Activated naive CD8-positive, alpha-beta T cell treated with anti-CD3 and anti-CD28 coated beads, Interleukin-2, amount 50 U/mL, for 16 hours (primary cell): ENCODE data around the gene NCKAP5.

Source experiments
- DNase-seq: peaks from one replicate; pipeline ENCODE4 v3.0.0-alpha.2; 2020; ENCODE audit warnings: low read depth, low spot score

NCKAP5 gene

GRCh38 chr2:132760405-132760804 is 807.9 kb downstream of the NCKAP5 start:
- DNase-seq, result no peak

DNA sequence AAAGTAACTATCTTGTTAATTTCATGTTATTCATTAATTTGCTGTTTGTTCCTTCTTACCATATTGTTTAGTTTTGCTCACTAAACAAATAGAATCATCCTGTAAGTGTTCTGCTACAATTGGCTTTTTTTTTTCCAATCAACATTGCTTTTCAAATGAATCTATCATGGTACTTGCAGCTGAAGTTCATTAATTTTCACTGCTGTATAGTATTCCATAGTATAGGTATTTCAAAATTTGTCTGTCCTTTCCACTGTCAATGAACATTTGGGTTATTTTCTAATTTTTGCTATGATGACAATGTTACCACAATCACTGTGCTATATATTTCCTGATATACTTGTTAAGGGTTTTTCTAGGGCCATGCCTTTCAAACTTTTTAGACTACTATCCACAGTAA is 809.3 kb downstream of the NCKAP5 start:
- no peak for DNase-seq

GRCh38 chr2:132757676-132758075 is 810.6 kb downstream of the NCKAP5 start:
- no peak for DNase-seq

GRCh38 chr2:132757002-132757589 is 811.2 kb downstream of the NCKAP5 start:
- no peak for DNase-seq

- DNase-seq, result no peak
Measured at GRCh38 chr2:132754867-132755472, 813.3 kb downstream of the NCKAP5 start.

DNA sequence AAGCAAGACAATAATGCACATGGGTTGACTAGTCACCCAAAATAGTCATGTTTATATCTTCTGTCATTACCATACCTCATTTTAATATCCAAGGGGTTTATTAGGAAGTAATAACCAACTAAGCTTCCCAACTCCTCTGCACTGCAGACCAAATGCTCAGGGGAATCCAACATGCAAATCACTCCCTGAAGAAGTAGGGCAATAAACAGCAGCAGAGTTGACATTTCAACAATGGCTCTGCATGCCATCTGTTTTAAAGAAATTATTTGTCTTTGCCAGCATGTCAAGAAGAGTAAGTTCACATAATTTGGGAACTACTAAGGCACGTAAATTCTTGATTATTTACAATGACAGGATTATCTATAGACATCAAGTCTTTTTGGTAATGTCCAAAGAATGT is 813.9 kb downstream of the NCKAP5 start:
- no peak for DNase-seq

GRCh38 chr2:132752421-132753206 is 815.6 kb downstream of the NCKAP5 start:
- no peak for DNase-seq

DNA sequence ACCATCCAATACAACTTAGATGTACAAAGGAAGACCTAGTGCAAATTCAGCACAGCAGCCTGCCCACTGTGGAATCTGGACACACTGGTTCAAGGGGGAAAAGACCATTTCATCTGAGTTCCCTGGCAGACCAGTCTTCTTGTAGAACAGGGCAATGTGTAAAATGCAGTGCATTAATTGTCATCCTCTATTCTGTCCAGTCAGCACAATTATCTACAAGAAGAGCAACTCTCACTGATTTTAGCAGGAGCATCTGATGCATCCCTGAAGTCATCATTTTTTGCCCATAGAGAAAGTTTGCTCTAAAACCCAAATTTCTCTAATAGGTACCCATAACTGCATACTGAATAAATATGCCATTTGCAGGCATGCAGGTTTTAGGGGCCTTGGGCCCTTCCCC is 816.4 kb downstream of the NCKAP5 start:
- DNase-seq, result no peak

- DNase-seq, result no peak
Measured at GRCh38 chr2:132750606-132751005, 817.7 kb downstream of the NCKAP5 start.

- no peak for DNase-seq
Measured at GRCh38 chr2:132747046-132747445, 821.2 kb downstream of the NCKAP5 start.

DNA sequence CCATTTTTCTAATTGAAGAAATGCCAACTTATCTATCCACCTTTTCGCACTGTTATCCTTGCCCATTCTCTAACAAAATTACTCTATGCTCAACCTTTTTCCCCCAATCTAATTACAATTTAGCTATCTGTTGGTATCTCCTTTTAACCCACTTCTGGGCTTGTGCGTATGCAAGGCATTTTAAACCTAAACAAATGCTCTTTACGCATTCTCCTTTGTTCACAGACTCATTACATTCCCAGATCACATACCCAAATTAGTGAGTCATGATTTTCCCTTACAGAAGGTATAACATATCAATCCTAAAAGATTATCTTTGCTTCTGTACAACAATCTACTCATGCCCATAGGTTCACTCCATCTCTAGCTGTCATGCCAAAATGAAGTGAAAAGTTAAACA is 826.5 kb downstream of the NCKAP5 start:
- no peak for DNase-seq

DNA sequence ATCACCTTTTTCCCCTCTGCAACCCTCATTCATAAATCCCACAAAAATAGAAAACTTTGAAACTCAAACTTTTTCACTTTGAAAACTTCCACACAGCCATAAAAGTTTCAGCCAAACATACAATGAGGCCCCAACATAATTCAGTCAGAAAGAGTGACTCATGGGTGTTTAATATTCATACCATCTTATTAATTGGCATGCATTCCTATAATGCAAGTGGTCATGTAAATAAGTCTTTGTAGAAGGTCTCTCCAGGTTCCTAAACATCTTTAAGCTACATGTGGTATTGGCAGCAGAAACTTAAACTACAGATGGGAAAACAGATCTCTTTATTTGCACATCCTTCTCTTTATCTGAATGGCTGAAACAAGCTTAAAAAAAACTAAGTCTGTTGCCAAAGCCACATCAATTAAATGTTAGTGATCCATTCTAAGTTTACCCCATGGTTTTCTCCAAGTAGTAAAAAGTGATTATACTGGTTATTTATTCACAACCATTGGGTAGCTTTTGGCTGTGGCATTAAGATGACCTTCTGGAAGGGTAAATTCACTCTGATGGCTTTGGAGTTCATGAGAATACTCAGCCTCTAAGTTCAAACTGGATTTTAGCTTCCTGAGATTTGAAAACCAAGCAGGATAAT is 828.1 kb downstream of the NCKAP5 start:
- DNase-seq, result no peak

DNA sequence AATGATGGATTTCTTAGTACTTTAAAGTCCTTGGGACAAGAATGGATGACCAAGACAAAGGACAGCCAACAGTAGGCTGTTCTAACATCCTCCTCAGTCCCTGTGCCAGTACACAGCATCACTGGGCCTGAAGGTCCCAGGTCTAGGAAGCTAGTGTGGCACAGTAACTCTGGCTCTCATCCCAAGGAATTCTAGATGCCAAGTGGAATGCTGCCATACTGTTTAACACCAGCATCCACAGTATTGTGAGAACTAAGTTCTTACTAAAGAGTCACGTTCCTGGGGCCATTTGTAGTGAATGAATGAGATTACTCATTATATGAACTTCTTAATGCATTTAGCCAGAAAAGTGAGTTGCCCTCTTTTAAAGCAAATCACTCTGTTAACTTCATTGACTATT is 830.0 kb downstream of the NCKAP5 start:
- no peak for DNase-seq

DNA sequence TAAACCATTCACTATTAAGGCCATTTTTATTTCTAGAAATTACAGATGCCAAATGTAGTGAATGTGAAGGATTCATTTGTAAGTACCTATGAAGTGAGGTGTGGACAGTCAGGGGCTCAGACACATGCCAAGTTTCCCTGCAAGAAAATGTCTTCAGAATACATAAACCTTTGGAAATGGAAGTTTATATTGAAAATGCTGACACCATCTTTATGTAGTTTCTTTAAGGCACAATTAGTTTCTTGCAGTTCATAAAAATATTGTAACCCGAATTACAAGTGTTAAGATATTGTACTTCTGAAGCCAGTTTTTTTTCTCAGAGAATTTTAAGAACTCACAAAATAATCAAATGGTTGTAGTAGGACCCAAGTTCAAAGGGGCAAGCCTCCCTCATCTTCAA is 832.2 kb downstream of the NCKAP5 start:
- no peak for DNase-seq

DNA sequence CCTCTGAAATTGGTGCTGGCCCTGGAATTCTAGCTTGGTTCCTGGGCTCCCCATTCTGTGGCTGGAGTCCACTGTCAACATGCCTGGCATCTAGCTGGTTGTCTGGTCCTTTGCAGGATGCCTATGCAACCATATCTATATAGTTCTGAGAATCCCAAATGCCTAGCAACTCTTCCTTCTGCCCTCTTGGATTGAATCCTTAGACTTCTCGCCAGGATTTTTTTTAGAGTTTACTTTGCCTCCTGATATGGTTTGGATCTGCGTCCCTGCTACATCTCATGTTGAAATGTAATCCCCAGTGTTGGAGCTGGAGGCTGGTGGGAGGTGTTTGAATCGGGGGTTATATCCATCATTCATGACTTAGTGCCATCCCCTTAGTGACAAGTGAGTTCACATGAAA is 833.3 kb downstream of the NCKAP5 start:
- no peak for DNase-seq

DNA sequence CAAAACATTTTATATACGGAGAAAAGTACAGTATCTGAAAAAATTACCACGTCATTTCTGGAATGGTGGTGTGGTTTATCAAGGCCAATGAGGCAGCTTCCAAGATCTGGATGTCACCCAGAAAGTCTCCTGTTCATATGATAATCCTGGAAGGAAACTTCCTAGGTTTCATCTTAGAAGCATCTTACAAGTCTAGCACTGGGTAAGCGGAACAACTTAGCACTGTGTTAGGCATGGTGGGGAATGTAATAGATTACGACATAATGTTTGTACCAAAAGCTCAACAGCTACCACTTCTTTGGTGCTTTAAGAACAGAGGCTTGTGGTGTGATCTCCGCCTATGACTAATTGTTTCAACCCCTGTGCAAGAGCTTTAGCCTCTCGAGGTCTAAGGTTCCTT is 835.2 kb downstream of the NCKAP5 start:
- DNase-seq, result no peak

DNA sequence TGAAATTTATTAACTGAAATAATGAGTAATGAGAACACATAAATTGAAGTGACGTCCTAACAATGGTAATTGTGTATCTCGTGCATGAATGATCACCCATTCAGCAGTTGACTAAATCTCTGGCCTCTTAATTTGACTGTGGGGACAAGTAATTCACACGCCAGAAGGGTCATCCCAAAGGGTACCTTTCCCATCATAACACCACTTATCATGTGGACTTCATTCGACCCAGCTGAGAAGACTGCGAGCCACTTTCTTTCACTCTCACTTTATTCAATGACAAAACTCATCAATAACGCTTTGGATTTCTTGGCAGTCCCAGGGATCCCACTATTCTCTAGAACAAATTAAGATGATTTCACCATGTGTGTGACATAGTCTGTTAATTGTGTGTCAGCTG is 835.6 kb downstream of the NCKAP5 start:
- no peak for DNase-seq

- DNase-seq, result no peak
Measured at GRCh38 chr2:132731441-132731840, 836.8 kb downstream of the NCKAP5 start.

- DNase-seq, result no peak
Measured at GRCh38 chr2:132730611-132731010, 837.7 kb downstream of the NCKAP5 start.

DNA sequence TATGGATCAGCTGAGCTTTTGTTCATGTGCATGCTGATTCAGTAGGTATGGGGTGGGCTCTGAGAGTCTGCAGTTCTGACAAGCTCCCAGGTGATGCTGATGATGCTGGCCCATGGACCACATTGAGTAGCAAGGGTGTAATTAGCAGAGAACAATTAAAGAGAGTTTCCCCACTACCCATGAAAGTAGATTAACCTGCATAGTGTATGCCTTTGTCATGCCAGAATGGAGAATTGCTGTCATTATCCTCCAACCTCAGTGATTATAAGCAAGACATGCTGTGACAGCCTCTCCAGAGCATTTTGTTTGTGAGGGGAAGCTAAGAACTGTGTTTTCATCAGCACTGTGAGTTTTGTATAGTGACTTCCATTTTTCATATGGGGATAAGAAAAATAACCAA is 838.7 kb downstream of the NCKAP5 start:
- DNase-seq, result no peak

- DNase-seq, result no peak
Measured at GRCh38 chr2:132726155-132726554, 842.1 kb downstream of the NCKAP5 start.

DNA sequence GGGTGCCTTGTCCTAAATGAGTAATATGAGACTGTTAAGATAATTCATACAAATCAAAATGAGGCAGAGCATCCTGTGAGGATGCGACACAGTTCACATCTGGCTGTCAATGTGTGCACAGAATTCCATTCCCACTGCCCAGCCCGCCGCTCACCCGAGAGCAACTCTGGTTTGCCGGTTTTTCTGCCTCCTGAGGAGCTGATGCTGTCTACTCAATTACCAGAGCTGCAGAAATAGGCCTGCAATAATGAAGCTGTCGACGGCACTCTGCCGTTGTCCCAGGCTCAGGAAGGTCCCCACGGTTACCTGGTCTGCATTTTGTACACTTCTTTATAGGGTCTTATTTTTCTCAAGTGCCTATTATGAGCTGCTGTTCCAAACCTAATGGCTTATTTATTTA is 842.5 kb downstream of the NCKAP5 start:
- no peak for DNase-seq

DNA sequence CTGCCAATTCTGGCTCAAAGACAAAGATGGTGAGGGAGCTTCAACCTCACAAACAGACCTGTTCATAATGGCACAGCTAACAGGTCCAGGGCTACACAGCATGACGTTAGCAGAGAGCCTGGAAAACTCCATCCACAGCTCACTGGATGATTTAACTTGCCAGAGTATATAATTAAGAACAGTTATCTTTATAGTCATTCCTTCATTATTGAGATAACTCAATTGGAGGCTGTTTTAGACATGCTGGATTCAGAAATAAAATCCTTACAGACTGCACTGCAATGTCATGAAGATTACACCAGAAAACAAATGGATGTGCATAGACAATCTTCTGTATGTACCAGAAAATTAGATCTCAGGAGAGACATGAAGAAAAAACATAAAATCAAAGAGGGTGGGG is 843.1 kb downstream of the NCKAP5 start:
- no peak for DNase-seq
